Measurements from ENCODE around the gene CORO2A.
"Not testable (repeated sequence)": the region's sequence is repeated elsewhere in the genome, so short reads cannot be mapped to it uniquely, and the experiment has no call there.

DNA sequence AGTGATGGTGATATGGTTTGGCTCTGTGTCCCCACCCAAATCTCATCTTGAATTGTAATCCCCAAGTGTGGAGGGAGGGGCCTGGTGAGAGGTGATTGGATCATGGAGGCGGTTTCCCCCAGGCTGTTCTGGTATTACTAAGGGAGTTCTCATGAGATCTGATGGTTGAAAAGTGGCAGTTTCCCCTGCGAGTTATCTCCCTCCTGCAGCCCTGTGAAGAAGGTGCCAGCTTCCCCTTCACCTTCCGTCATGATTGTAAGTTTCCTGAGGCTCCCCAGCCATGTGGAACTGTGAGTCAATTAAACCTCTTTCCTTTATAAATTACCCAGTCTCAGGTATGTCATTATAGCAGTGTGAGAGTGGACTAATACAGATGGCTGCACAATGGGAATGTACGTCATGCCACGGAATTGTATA, 17.9 kb downstream of the CORO2A start:
- TF ChIP-seq, protein P1, sequence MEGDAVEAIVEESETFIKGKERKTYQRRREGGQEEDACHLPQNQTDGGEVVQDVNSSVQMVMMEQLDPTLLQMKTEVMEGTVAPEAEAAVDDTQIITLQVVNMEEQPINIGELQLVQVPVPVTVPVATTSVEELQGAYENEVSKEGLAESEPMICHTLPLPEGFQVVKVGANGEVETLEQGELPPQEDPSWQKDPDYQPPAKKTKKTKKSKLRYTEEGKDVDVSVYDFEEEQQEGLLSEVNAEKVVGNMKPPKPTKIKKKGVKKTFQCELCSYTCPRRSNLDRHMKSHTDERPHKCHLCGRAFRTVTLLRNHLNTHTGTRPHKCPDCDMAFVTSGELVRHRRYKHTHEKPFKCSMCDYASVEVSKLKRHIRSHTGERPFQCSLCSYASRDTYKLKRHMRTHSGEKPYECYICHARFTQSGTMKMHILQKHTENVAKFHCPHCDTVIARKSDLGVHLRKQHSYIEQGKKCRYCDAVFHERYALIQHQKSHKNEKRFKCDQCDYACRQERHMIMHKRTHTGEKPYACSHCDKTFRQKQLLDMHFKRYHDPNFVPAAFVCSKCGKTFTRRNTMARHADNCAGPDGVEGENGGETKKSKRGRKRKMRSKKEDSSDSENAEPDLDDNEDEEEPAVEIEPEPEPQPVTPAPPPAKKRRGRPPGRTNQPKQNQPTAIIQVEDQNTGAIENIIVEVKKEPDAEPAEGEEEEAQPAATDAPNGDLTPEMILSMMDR (IDR thresholded peaks at IDR 0.05; ENCODE audit: control extremely low read depth in 1 of 3, insufficient read depth in 1 of 3, low read depth in 1 of 3, low read length in 3 of 3) = not testable (repeated sequence)
- not testable (repeated sequence) for TF ChIP-seq POLR2A (IDR thresholded peaks at IDR 0.05; ENCODE audit: control extremely low read depth in 1 of 2, low read depth in 2 of 2, low read length in 2 of 2); SRF (IDR thresholded peaks at IDR 0.05; ENCODE audit: low read depth, low read length); EGR1 (IDR thresholded peaks at IDR 0.05; ENCODE audit: borderline replicate concordance, low read depth, low read length)
